HG02642 (cell line): ENCODE data around the gene PTPN23.

ENCODE experiments used
- ATAC-seq: cut with Tn5 transposase; IDR thresholded peaks from one replicate; pipeline ENCODE4 v1.9.1; 2021; ENCODE audit warnings: mild to moderate bottlenecking; ENCODE audit not compliant: unreplicated experiment, poor library complexity

Gene PTPN23

GRCh38 chr3:47404955-47405790, 24.4 kb downstream of the PTPN23 start:
- no peak for ATAC-seq

GRCh38 chr3:47405820-47406761, 25.3 kb downstream of the PTPN23 start:
- no peak for ATAC-seq

GRCh38 chr3:47406762-47407149, 25.9 kb downstream of the PTPN23 start:
- ATAC-seq: no peak

- no peak for ATAC-seq
Observed at GRCh38 chr3:47407237-47407636, 26.4 kb downstream of the PTPN23 start.

- no peak for ATAC-seq
Observed at GRCh38 chr3:47407896-47408838, 27.3 kb downstream of the PTPN23 start.

- no peak for ATAC-seq
Observed at GRCh38 chr3:47408839-47409229, 28.0 kb downstream of the PTPN23 start.

- ATAC-seq: no peak
Observed at GRCh38 chr3:47409284-47409683, 28.5 kb downstream of the PTPN23 start.

GRCh38 chr3:47409688-47410416, 29.0 kb downstream of the PTPN23 start:
- no peak for ATAC-seq

- ATAC-seq: no peak
Observed at GRCh38 chr3:47410417-47410720, 29.5 kb downstream of the PTPN23 start.

- ATAC-seq: no peak
Observed at GRCh38 chr3:47410801-47411646, 30.2 kb downstream of the PTPN23 start.

GRCh38 chr3:47411696-47412452, 31.1 kb downstream of the PTPN23 start:
- ATAC-seq: no peak

- ATAC-seq: no peak
Observed at GRCh38 chr3:47412453-47412756, 31.6 kb downstream of the PTPN23 start.

- no peak for ATAC-seq
Observed at GRCh38 chr3:47412842-47413520, 32.2 kb downstream of the PTPN23 start.

GRCh38 chr3:47413751-47414150, 32.9 kb downstream of the PTPN23 start:
- no peak for ATAC-seq

- ATAC-seq: no peak
Observed at GRCh38 chr3:47414161-47414564, 33.3 kb downstream of the PTPN23 start.

- no peak for ATAC-seq
Observed at GRCh38 chr3:47414666-47415587, 34.1 kb downstream of the PTPN23 start.

GRCh38 chr3:47416041-47416440, 35.2 kb downstream of the PTPN23 start:
- ATAC-seq: no peak
